ENCODE data around the gene DGKB. TPM values are rescaled to one million over a fixed set of nuclear protein-coding genes. Genes with fewer than 3 reads are reported as not detected.

Gene DGKB
- total RNA-seq, 1 donor from 2014 or later, result not detected

DNA sequence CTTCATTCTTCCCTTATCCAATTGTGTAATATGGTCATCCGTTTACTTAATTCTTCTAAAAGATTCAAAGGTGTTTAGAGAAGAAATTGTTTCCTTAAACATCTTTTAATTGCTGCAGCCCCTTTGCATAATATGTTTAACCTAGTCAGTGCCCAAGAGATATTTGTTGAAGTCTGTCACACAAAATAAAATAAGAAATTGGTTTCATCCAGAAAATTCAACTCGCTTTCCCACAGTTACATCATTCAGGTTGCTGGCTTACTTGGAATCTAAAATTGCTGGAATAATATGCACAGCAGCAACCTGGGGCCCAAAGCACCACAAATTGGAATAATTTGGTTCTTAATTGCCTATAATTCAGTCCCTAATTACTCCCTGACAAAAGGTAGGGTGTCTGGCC lies 758.0 kb downstream of the DGKB start:
- no peak for DNase-seq (ENCODE audit: low read depth, low spot score)

DNA sequence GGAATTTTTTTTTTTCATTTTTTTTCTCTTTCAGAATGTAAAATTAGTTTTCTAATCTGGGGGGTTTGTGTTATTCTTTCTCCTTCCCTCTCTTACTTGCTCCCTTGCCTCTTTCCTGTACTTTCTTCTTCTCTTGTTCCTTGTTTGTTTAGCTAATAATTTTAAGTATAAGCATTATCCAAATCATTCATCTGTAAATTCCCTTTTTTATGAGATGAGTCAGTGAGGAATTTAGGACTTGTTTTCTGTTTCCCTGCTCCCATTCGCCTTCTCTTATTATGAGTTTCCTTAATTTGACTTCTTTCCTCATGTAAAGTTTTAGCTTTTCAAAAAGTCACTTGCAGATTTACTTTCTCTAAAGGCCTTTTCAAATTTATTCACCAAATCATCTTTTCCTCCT lies 758.4 kb downstream of the DGKB start:
- DNase-seq (ENCODE audit: low read depth, low spot score), result no peak

DNA sequence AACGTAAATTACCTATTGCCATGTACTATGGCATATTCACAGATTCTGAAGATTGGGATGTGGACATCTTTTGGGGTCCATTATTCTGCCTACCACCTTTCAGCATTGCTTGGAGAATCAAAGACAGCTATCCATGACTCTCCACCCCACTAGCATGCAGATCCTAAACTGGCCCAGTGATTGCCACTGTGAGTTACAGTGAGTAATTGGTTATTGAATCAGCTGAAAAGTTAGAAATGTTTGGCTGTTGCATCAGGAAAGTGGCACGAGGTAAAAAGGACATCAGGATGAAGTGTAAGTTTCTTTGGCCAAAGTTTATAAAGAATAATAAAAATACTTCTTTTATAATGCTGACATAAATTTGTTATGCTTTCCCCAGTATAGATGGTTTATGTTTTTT lies 764.9 kb downstream of the DGKB start:
- no peak for DNase-seq (ENCODE audit: low read depth, low spot score)

DNA sequence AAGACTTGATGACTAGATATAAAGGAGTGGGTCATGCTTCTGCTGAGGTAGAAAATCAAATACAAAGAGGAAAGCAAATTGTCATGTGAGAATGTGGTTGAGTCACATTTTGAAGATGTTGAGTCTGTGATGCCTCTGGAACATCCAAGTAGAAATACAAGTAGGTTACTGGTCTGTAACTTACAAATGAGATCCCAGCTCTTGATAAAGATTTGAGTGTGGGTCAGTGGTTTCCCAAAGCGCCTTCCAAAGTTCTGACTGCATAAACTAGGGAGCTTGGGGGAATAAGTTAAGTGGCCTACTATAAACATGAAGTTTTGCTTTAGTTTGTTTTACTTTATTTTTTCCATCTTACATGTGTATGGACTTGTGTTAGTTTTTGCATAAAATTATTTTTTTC lies 768.8 kb downstream of the DGKB start:
- no peak for DNase-seq (ENCODE audit: low read depth, low spot score)

DNA sequence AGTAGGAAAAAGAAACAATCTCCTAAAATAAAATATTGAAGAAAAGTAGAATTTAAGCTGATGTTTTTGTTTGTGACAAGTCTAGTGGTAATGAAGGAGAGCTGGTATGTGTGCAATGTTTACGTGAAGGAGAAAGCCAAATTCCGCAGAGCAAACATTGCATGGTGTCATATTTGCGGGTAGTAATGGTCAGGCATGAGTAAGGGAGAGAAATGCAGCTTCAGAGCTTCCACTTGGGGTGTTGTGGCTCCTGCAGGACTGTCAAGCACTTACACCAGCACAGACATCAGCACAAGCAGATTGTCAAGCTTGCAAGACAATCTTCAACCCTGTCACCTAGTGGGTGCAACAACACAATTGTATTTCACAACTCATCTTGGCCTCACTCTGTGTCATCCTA lies 776.6 kb downstream of the DGKB start:
- no peak for DNase-seq (ENCODE audit: low read depth, low spot score)

DNA sequence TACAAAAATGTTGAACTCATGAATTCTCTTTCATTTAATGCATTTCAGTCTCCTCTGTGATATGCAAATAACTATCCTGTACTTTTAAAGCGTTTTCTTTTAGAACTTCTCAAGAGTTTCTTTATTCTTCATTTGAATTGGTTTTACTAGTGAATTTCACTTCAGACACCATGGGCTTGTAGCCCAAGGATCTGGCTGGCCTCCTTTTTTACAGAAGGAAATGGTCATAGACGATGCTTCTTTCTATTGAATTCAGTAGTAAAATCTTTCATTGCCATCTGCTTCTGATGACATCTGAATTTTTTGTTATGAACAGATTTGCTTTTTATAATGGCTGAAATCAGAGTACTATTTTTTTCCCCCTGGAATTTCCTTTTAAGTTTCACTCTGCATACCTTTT lies 777.8 kb downstream of the DGKB start:
- no peak for DNase-seq (ENCODE audit: low read depth, low spot score)

DNA sequence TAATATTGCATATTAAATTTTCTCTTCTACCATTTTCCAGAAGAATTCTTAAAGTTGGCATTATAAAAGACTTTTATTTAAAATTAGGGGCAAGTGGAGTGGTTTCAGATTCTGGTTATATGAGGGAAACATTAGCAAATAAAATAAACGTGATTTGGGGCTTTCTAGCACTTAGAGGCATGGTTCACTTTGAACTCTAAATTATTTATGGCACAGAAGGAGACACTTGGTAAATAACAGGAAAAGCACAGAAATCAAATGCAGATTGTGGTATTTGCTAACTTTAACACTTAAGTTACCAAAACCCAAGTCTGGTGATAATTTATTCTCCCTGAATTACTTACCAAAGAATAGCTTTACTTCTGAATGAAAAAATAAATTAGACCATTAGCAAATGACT lies 778.6 kb downstream of the DGKB start:
- DNase-seq (ENCODE audit: low read depth, low spot score), result no peak

DNA sequence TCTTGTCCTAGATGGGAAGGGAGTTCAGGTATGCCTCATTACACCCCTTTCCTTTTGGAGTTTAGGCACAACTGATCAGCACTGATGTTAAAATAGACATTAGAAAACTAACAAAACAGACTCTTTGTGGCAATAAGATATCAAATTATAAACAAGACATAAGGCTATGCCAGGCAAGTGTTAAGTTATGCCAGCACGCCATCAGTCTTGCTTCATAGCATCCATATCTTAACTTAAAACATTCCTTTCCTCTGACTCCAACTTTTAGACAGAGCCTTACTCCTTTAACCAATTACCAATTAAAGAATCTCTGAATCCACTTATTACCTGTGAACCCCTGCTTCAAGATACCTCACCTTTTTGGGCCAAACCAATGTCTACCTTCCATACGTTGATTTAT lies 786.9 kb downstream of the DGKB start:
- DNase-seq (ENCODE audit: low read depth, low spot score), result no peak

DNA sequence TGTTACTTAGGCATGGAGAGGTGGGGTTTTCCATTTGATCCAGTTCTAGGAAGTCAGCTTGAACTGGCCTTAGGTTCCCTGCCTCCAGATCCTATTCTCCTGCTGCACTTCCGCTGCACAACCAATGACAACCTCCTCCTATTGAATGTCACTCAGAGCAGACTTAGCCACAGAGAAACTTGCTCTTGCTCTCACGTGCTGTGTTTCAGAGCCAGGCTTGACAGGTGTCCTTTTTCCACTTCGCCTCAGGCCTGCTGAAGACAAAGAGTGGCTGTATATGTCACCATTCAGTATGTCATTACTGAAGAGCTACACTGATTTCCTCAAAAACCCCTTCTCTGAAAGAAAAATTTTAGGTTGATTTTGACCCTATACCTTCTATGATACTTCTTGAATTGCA lies 797.7 kb downstream of the DGKB start:
- no peak for DNase-seq (ENCODE audit: low read depth, low spot score)

DNA sequence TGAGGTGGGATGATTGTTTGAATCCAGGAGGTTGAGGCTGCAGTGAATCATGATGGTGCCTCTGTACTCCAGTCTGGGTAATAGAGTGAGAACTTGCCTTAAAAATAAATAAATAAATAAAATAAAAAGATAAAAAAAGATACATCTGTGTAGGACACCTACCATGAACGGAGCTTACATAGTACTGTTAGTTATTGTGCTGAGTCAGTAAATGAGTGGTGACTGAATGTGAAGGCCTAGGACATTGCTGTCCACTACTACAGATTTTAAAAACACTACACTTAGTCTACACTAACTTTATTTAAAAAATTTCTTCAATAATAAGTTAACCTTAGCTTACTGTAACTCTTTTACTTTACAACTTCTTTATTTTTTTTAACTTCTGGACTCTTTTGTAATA lies 806.4 kb downstream of the DGKB start:
- DNase-seq (ENCODE audit: low read depth, low spot score), result no peak

DNA sequence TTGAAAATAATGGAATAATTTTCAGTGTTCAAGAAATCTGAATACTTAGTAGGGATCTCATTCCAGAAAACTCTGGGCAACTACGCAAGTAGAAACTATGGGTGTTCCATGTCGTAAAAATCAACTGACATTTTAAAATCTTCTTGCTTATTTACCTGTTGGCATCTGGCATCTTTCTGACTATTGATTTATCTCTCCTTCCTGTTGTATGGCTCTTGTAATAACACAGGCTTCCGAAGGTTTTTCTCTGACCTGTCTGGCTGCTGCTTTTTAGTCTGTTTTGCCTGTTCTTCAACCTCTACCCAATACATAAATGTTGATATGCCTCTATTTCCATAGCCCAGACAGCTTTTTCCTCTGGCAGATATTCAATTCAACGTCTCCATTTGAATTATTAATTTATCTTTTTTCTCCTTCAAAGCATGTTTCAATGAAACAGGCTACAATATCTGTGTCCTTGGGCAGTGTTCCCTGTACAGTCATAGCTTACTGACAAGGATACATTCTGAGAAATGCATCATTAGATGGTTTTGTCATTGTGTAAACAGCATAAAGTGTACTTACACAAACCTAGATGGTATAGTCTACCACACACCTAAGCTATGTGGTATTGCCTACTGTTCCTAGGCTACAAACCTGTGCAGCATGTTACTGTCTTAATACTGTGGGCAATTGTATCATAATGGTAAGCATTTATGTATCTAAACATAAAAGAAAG lies 807.2 kb downstream of the DGKB start:
- no peak for DNase-seq (ENCODE audit: low read depth, low spot score)
